Adrenal gland (tissue), 12 donors: ENCODE results near the gene RNF167. TPM values are rescaled to one million over a fixed set of nuclear protein-coding genes. Genes with fewer than 3 reads are reported as not detected.

Experiments
- DNase-seq, 7 donors: peaks; one replicate each; pipeline ENCODE4 v3.0.0-alpha.2; 2019 to 2020
- H3K27ac ChIP-seq, 5 donors: fragments of 200-600 bp; sonication (generic) in 4 of 5; 1 replicate in 3 of 5; 2 replicates in 2 of 5; pipeline versions ENCODE4 v1.5.1 to v1.8.0; 2016 to 2020; ENCODE audit warnings: mild to moderate bottlenecking in 1 of 5
- H3K27me3 ChIP-seq: fragments of 200-600 bp; 2 replicates; pipeline ENCODE4 v1.8.0; 2021
- H3K36me3 ChIP-seq, 2 donors: fragments of 200-600 bp; replicated peaks in 1 of 2; 1 replicate in 1 of 2; 2 replicates in 1 of 2; pipeline versions ENCODE4 v1.5.1 to v1.8.0; 2018 to 2022
- H3K4me1 ChIP-seq, 2 donors: fragments of 200-600 bp; replicated peaks in 1 of 2; 1 replicate in 1 of 2; 2 replicates in 1 of 2; pipeline versions ENCODE4 v1.5.1 to v1.8.0; 2018 to 2021
- H3K4me3 ChIP-seq, 4 donors: fragments of 200-600 bp; sonication (generic) in 3 of 4; one replicate each; pipeline ENCODE4 v1.5.1; 2016 to 2018
- H3K9me3 ChIP-seq, 3 donors: fragments of 200-600 bp; sonication (generic) in 1 of 3; replicated peaks in 1 of 3; 1 replicate in 2 of 3; 2 replicates in 1 of 3; pipeline versions ENCODE4 v1.5.1 to v1.8.0; 2016 to 2021
- CTCF ChIP-seq, 6 experiments: fragments of 450-650 bp in 4 of 6; fragments of 200-600 bp in 2 of 6; sonication (generic) in 1 of 6; IDR thresholded peaks; 1 replicate in 5 of 6; 2 replicates in 1 of 6; pipeline versions ENCODE4 v1.5.1 to v1.8.0; 2016 to 2021; ENCODE audit warnings: antibody characterized with exemption in 6 of 6, mild to moderate bottlenecking in 2 of 6, moderate library complexity in 1 of 6
- POLR2A ChIP-seq, 2 donors: fragments of 450-650 bp; IDR thresholded peaks; one replicate each; pipeline ENCODE4 v1.6.1; 2017; ENCODE audit warnings: antibody characterized with exemption in 2 of 2, mild to moderate bottlenecking in 2 of 2, moderate library complexity in 1 of 2
- WGBS, 4 donors: extraction: QIAGEN DNeasy Blood & Tissue Kit in 2 of 4; methylation state at CpG; one replicate each; pipeline versions ENCODE4 v1.1.5 to v1.1.7; 2013 to 2017; 5-methylcytosine and 5-hydroxymethylcytosine counted together
- intact Hi-C, 2 donors: fragments of 100-400 bp; cut with DNase I; formaldehyde crosslinking; loops; one replicate each; pipeline versions ENCODE4 v1.14.1 to v1.15.0; 2022 to 2023
- polyA plus RNA-seq, 3 donors: library from polyadenylated mRNA; stranded (reverse); fragments of 200-250 nt in 2 of 3; fragments of 350-450 nt in 1 of 3; fragmentation: Illumina TruSeq in 1 of 3; extraction: RNeasy Lipid Tissue Mini Kit (QIAGEN cat#74804) in 1 of 3; gene quantifications; one replicate each; pipeline ENCODE4 v1.2.3, GENCODE V29; 2013 to 2014
- total RNA-seq, 9 donors: library from RNA; depleted of rRNA in 4 of 9; stranded (reverse); fragments of >200 nt in 4 of 9; fragments of 120-200 nt in 1 of 9; fragmentation: NEBNext Ultra II Directional in 1 of 9; extraction: Animal tissue kit (Norgen Biotek cat#: 25700) in 1 of 9; gene quantifications; one replicate each; pipeline versions ENCODE4 v1.1.0 to v1.2.4, GENCODE V29; 2013 to 2023
- donor health status: healthy with polysubstance abuse.
- donor health status: Bipolar disorder and iron deficiency.
- donor health status: DM: yes; HTN: yes; CAD: no.
- donor health status: DM: no; HTN: no; CAD: no.
- donor health status: DM: no; HTN: no; CAD: no.
- donor health status: DM: yes; HTN: yes; CAD: no.

The RNF167 gene
- total and polyA plus RNA-seq, 12 donors = 46.7 to 252 (median 105) TPM

GRCh38 chr17:4949321-4950074 lies 9.4 kb downstream of the RNF167 start:
- no peaks in the 10 kb centered on the region for H3K9me3 ChIP-seq
- no peaks in the 10 kb centered on the region for H3K27me3 ChIP-seq
- intact Hi-C loops = no loop called here
- peaks cover 0 to 23% of the 10 kb centered on the region in 2 donors for H3K36me3 ChIP-seq
- peaks cover 30 to 38% of the 10 kb centered on the region in 2 donors for H3K4me1 ChIP-seq
- TF ChIP-seq CTCF (IDR thresholded peaks at IDR 0.05) (no peak), POLR2A (IDR thresholded peaks at IDR 0.05) (peak in 1 of 2 donors; percentile 37)
- DNase-seq = peak; percentile 76 to 84 (median 82)
- peak overlapping the region in 2 of 4 donors; percentile 85 to 98 for H3K4me3 ChIP-seq
- WGBS, 4 donors = 0 to 2% (median 1%) methylated on average over 3 to 75 of the region's 75 CpGs
- peak overlapping the region; percentile 83 to 99 (median 96) for H3K27ac ChIP-seq

- intact Hi-C loops = no loop called here
- peaks cover 24 to 31% of the 10 kb centered on the region in 2 donors for H3K4me1 ChIP-seq
- no peaks in the 10 kb centered on the region for H3K9me3 ChIP-seq
- peaks cover 0 to 16% of the 10 kb centered on the region in 2 donors for H3K36me3 ChIP-seq
- H3K27ac ChIP-seq = peak overlapping the region in 4 of 5 donors; percentile 92 to 99 (median 98)
- 0 to 12% (median 6%) methylated on average over 9 to 52 of the region's 52 CpGs for WGBS, 4 donors
- no peaks in the 10 kb centered on the region for H3K27me3 ChIP-seq
- TF ChIP-seq CTCF (IDR thresholded peaks at IDR 0.05) = no peak
- TF ChIP-seq POLR2A (IDR thresholded peaks at IDR 0.05) = peak; percentile 22 to 39
- peak overlapping the region in 2 of 4 donors; percentile 85 to 98 for H3K4me3 ChIP-seq
- peak; percentile 59 to 87 (median 81) for DNase-seq
Observed at GRCh38 chr17:4950075-4950745, 10.1 kb downstream of the RNF167 start.

GRCh38 chr17:4950746-4951204 lies 10.7 kb downstream of the RNF167 start, which contains the start of gene ENO3:
TSS of gene ENO3 (plus strand) at chr17:4951119. CDS start at chr17:4951830, 711 bp downstream.
- no peak for TF ChIP-seq CTCF (IDR thresholded peaks at IDR 0.05)
- no peak for TF ChIP-seq POLR2A (IDR thresholded peaks at IDR 0.05)
- Histone ChIP-seq H3K9me3 (no peaks in the 10 kb centered on the region), H3K36me3 (peaks cover 0 to 10% of the 10 kb centered on the region in 2 donors), H3K4me3 (peak within 1 kb of the TSS in 2 of 4 donors; percentile 85 to 98), H3K27me3 (no peaks in the 10 kb centered on the region), H3K4me1 (peaks cover 18 to 25% of the 10 kb centered on the region in 2 donors), H3K27ac (peak within 1 kb of the TSS in 4 of 5 donors; percentile 92 to 99 (median 98))
- DNase-seq = peak in 1 of 7 donors; percentile 42
- 42 to 53% (median 48%) methylated on average over 7 of the region's 7 CpGs for WGBS, 4 donors
- intact Hi-C loops = no loop called here

- DNase-seq = no peak
- Histone ChIP-seq H3K4me3 (no peak overlapping the region), H3K27ac (no peak overlapping the region), H3K36me3 (peaks cover 0 to 3% of the 10 kb centered on the region in 2 donors), H3K9me3 (no peaks in the 10 kb centered on the region), H3K27me3 (no peaks in the 10 kb centered on the region), H3K4me1 (peaks cover 13 to 18% of the 10 kb centered on the region in 2 donors)
- 76 to 87% (median 77%) methylated on average over 3 of the region's 3 CpGs for WGBS, 4 donors
- intact Hi-C loops = no loop called here
- no peak for TF ChIP-seq CTCF (IDR thresholded peaks at IDR 0.05)
- TF ChIP-seq POLR2A (IDR thresholded peaks at IDR 0.05) = no peak
Observed at GRCh38 chr17:4951486-4951885, 11.4 kb downstream of the RNF167 start.
